COR-L47 (cell line): ENCODE results near the gene RAB27A.
"Not testable (repeated sequence)": the region's sequence is repeated elsewhere in the genome, so short reads cannot be mapped to it uniquely, and the experiment has no call there.

Experiments used
- DNase-seq: peaks from one replicate; lab custom pipeline; 2025; lab: John Stamatoyannopoulos, UW

The RAB27A gene

GRCh38 chr15:55289746-55290527 is at the start of gene RAB27A:
Gene RAB27A, minus strand, starts transcription at chr15:55289813. Its CDS starts 54,879 bp downstream, at chr15:55234934.
- DNase-seq, result peak; percentile 42

GRCh38 chr15:55337160-55337559 is 47.5 kb upstream of the RAB27A start:
- DNase-seq, result no peak

- no peak for DNase-seq
Observed at GRCh38 chr15:55334997-55335396, 45.4 kb upstream of the RAB27A start.

GRCh38 chr15:55334371-55334770 is 44.8 kb upstream of the RAB27A start:
- no peak for DNase-seq

- DNase-seq, result no peak
Observed at GRCh38 chr15:55327387-55327786, 37.8 kb upstream of the RAB27A start.

- DNase-seq, result no peak
Observed at GRCh38 chr15:55322467-55322866, 32.9 kb upstream of the RAB27A start.

GRCh38 chr15:55320963-55321362 is 31.4 kb upstream of the RAB27A start:
- DNase-seq, result no peak

GRCh38 chr15:55320238-55320550 is 30.6 kb upstream of the RAB27A start:
- DNase-seq, result no peak

GRCh38 chr15:55319537-55320237 is 30.1 kb upstream of the RAB27A start:
- no peak for DNase-seq

- peak; percentile 82 for DNase-seq
Observed at GRCh38 chr15:55318588-55319494, 29.2 kb upstream of the RAB27A start, which contains the start of the genes PIGB and PIGBOS1. Gene PIGB, plus strand, starts transcription at chr15:55319222. Its CDS starts 29 bp downstream, at chr15:55319251. Gene PIGBOS1, minus strand, starts transcription at chr15:55319123. Its CDS starts 1,331 bp downstream, at chr15:55317792.

GRCh38 chr15:55302801-55303200 is 13.2 kb upstream of the RAB27A start:
- not testable (repeated sequence) for DNase-seq

GRCh38 chr15:55297315-55297714 is 7.7 kb upstream of the RAB27A start:
- DNase-seq, result no peak

GRCh38 chr15:55290528-55291057 is 980 bp upstream of the RAB27A start:
- DNase-seq, result peak; percentile 61

GRCh38 chr15:55289011-55289745 is 435 bp downstream of the RAB27A start:
- no peak for DNase-seq

GRCh38 chr15:55288006-55288717 is 1.5 kb downstream of the RAB27A start:
- no peak for DNase-seq

- not testable (repeated sequence) for DNase-seq
Observed at GRCh38 chr15:55286442-55287189, 3.0 kb downstream of the RAB27A start.

- no peak for DNase-seq
Observed at GRCh38 chr15:55284426-55284825, 5.2 kb downstream of the RAB27A start.

- DNase-seq, result no peak
Observed at GRCh38 chr15:55283379-55284147, 6.0 kb downstream of the RAB27A start.

GRCh38 chr15:55282284-55282833 is 7.3 kb downstream of the RAB27A start:
- DNase-seq, result no peak
